A673 (cell line): Measurements from ENCODE around the gene PLD1. TPM values are rescaled to one million over a fixed set of nuclear protein-coding genes. Genes with fewer than 3 reads are reported as not detected.

Source experiments
- BruUV-seq: library from RNA; stranded (reverse); fragments of 400-500 nt; replicated peaks from 2 replicates; lab custom pipeline; 2021; lab: Mats Ljungman, UMichigan
- CTCF ChIA-PET: fragments of 300-600 bp; sonication (Branson Sonifier 250); formaldehyde crosslinking; loops from one replicate; lab custom pipeline; 2022; ENCODE audit warnings: antibody characterized with exemption; lab: Charles Lee
- POLR2A ChIA-PET: fragments of 300-600 bp; sonication (Branson Sonifier 250); formaldehyde crosslinking; loops from one replicate; lab custom pipeline; 2022; ENCODE audit warnings: antibody characterized with exemption; ENCODE audit not compliant: low non-redundant PET; lab: Charles Lee
- DNase-seq: peaks from one replicate; pipeline ENCODE4 v3.0.0-alpha.2; 2015; ENCODE audit warnings: low spot score
- H3K27ac ChIP-seq: fragments of 200-600 bp; sonication (generic); 2 replicates; pipeline ENCODE4 v1.5.1; 2016; ENCODE audit warnings: mixed run types, low read depth, mild to moderate bottlenecking, mixed read lengths, antibody characterized with exemption, low read length; ENCODE audit not compliant: poor library complexity, severe bottlenecking
- H3K27me3 ChIP-seq: fragments of 200-600 bp; sonication (generic); replicated peaks from 2 replicates; pipeline ENCODE4 v1.6.1; 2017; ENCODE audit warnings: mixed run types, low read depth, mild to moderate bottlenecking, mixed read lengths, antibody characterized with exemption, low read length; ENCODE audit not compliant: insufficient read depth, poor library complexity
- H3K36me3 ChIP-seq: fragments of 200-600 bp; sonication (generic); 2 replicates; pipeline ENCODE4 v1.6.1; 2016; ENCODE audit warnings: mixed run types, mild to moderate bottlenecking, mixed read lengths, antibody characterized with exemption, low read length; ENCODE audit not compliant: insufficient read depth, poor library complexity, severe bottlenecking
- H3K4me1 ChIP-seq: fragments of 200-600 bp; sonication (generic); 2 replicates; pipeline ENCODE4 v1.6.1; 2017; ENCODE audit warnings: mixed run types, mild to moderate bottlenecking, mixed read lengths, antibody characterized with exemption, low read length; ENCODE audit not compliant: insufficient read depth, poor library complexity, severe bottlenecking
- H3K4me3 ChIP-seq: fragments of 200-600 bp; sonication (generic); 2 replicates; pipeline ENCODE4 v1.5.1; 2016; ENCODE audit warnings: low read depth, mixed run types, mild to moderate bottlenecking, mixed read lengths, low read length; ENCODE audit not compliant: poor library complexity, severe bottlenecking
- H3K9me3 ChIP-seq: fragments of 200-600 bp; sonication (generic); 2 replicates; pipeline ENCODE4 v1.6.1; 2016; ENCODE audit warnings: mixed run types, low read depth, mild to moderate bottlenecking, mixed read lengths, antibody characterized with exemption, low read length; ENCODE audit not compliant: poor library complexity, severe bottlenecking
- EZH2 ChIP-seq: fragments of 200-600 bp; sonication (generic); IDR thresholded peaks from 2 replicates; pipeline ENCODE4 v1.6.1; 2017; ENCODE audit warnings: borderline replicate concordance, low read depth, mild to moderate bottlenecking, mixed read lengths, antibody characterized with exemption, low read length; ENCODE audit not compliant: poor library complexity, severe bottlenecking
- intact Hi-C: fragments of 100-400 bp; cut with micrococcal nuclease; formaldehyde crosslinking; loops from one replicate; pipeline ENCODE4 v1.10.0; 2022; ENCODE audit not compliant: unreplicated experiment
- total RNA-seq: library from RNA; stranded (reverse); gene quantifications from 2 replicates; pipeline ENCODE4 v1.2.3, GENCODE V29; 2021
- TF ChIP-seq, protein P1 (sequence below): fragments of 300-800, 200-600 bp; sonication (generic); conservative IDR thresholded peaks from 2 replicates; pipeline ENCODE4 v1.5.1; 2017; ENCODE audit warnings: low read depth, mild to moderate bottlenecking, antibody characterized with exemption, low read length, moderate library complexity, mixed read lengths

Gene PLD1
- total RNA-seq, 1 experiment from 2014 or later, result 3.2 TPM

DNA sequence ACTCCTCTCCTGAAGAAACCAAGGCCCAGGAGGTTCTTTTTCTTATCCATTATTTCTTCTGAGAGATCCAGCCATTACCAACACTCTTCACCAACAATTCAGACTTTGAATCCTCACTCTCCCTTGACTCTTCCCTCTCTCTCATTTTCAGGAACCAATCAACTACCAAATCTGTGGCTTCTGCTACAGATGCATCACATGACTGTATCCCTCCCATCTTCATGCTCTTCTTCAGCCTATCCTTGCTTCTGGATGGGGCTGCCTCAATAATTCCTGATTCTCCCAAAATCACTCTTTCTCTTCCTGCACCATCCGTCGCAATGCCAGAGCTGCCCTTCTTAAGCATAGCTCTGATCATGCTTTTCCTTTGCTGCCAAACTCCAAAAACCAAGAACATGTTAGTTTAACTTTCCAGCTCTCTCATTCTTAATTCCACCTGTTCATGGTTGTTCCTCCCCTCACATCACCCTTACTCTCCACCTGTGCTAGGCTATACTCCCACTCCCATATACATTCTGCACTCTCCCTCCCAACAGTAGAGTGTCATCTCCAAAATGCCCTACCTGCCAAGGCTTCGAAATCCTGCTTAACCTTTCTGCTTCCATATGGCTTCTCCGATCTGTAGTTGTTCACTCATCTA is 13.5 kb downstream of the PLD1 start:
- no peak overlapping the region for H3K27ac ChIP-seq
- POLR2A ChIA-PET, result no interaction called here
- no peaks in the 10 kb centered on the region for H3K36me3 ChIP-seq
- no peak overlapping the region for H3K4me3 ChIP-seq
- TF ChIP-seq, protein P1, sequence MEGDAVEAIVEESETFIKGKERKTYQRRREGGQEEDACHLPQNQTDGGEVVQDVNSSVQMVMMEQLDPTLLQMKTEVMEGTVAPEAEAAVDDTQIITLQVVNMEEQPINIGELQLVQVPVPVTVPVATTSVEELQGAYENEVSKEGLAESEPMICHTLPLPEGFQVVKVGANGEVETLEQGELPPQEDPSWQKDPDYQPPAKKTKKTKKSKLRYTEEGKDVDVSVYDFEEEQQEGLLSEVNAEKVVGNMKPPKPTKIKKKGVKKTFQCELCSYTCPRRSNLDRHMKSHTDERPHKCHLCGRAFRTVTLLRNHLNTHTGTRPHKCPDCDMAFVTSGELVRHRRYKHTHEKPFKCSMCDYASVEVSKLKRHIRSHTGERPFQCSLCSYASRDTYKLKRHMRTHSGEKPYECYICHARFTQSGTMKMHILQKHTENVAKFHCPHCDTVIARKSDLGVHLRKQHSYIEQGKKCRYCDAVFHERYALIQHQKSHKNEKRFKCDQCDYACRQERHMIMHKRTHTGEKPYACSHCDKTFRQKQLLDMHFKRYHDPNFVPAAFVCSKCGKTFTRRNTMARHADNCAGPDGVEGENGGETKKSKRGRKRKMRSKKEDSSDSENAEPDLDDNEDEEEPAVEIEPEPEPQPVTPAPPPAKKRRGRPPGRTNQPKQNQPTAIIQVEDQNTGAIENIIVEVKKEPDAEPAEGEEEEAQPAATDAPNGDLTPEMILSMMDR, result no peak
- no peak for TF ChIP-seq EZH2
- no peaks in the 10 kb centered on the region for H3K27me3 ChIP-seq
- intact Hi-C loops, result no loop called here
- CTCF ChIA-PET, result interaction anchor here (0.7 kb wide), 1 partner anchor 24 kb away, joined by 3 read pairs; no protein-coding TSS in a partner anchor
- peaks cover 10% of the 10 kb centered on the region for H3K4me1 ChIP-seq
- BruUV-seq, result no TSS peak
- no peaks in the 10 kb centered on the region for H3K9me3 ChIP-seq
- DNase-seq, result no peak

DNA sequence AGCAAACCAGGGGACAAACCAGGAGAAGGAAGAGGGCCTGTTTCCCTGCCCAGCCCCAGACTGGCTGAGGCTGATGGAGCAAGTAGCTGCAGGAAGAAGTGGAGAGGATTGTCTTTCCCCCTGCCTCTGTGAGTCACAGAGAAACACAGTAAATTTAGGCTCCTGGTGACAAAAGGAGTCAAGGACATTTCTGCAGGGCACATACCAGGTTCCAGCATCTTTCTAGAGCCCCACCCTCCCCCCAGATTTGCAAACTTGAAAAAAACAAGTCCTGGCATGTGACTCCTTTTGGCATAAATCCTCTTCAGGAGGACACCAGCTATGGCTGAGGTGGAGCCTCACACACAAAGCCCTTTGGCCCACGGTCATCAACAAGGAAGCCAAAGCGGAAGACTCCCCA is 17.8 kb downstream of the PLD1 start:
- H3K27me3 ChIP-seq, result no peaks in the 10 kb centered on the region
- peaks cover 41% of the 10 kb centered on the region for H3K4me1 ChIP-seq
- no peak for TF ChIP-seq EZH2
- TF ChIP-seq, protein P1, result no peak
- no peaks in the 10 kb centered on the region for H3K36me3 ChIP-seq
- POLR2A ChIA-PET, result no interaction called here
- H3K9me3 ChIP-seq, result no peaks in the 10 kb centered on the region
- intact Hi-C loops, result no loop called here
- no peak overlapping the region for H3K4me3 ChIP-seq
- DNase-seq, result no peak
- CTCF ChIA-PET, result interaction anchor here (0.6 kb wide), 1 partner anchor 39 kb away, joined by 3 read pairs; no protein-coding TSS in a partner anchor
- no TSS peak for BruUV-seq
- no peak overlapping the region for H3K27ac ChIP-seq

DNA sequence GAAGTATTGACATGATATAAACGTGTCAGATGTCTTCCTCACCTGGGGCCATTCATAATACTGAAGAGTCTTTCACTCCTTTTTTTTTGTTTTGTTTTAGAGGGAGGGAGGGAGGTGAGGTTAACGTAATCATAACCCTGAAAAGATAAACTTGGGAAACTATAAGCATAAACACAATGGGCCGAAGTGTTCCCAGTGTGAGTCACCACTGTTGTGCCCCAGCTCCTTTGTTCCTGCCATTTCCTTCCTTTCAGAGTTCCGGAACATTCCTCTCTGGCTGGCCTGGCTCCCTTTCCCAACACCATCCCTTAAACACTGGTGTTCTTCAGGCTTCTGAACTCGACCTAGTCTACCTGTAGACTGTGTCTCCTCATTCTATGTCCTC is 18.6 kb downstream of the PLD1 start:
- H3K4me1 ChIP-seq, result peaks cover 36% of the 10 kb centered on the region
- H3K9me3 ChIP-seq, result no peaks in the 10 kb centered on the region
- ChIA-PET CTCF (no interaction called here), POLR2A (no interaction called here)
- no TSS peak for BruUV-seq
- no peak overlapping the region for H3K4me3 ChIP-seq
- H3K27ac ChIP-seq, result peak overlapping the region; percentile 37
- no peak for TF ChIP-seq EZH2
- TF ChIP-seq, protein P1, result no peak
- no peaks in the 10 kb centered on the region for H3K27me3 ChIP-seq
- intact Hi-C loops, result no loop called here
- no peak for DNase-seq
- H3K36me3 ChIP-seq, result no peaks in the 10 kb centered on the region
